Hepatocyte (in vitro differentiated cells): ENCODE measurements around the gene CMTM3. TPM values are rescaled to one million over a fixed set of nuclear protein-coding genes. Genes with fewer than 3 reads are reported as not detected.

Source experiments
- DNase-seq: peaks from one replicate; pipeline ENCODE4 v3.0.0-alpha.2; 2016; ENCODE audit warnings: low spot score
- H2AFZ ChIP-seq: fragments of 200-600 bp; sonication (generic); 2 replicates; pipeline ENCODE4 v1.6.0; 2016; ENCODE audit warnings: antibody characterized with exemption, mild to moderate bottlenecking
- H3K27ac ChIP-seq: fragments of 200-600 bp; sonication (generic); 2 replicates; pipeline ENCODE4 v1.5.1; 2016; ENCODE audit warnings: mild to moderate bottlenecking
- H3K27me3 ChIP-seq: fragments of 200-600 bp; sonication (generic); 2 replicates; pipeline ENCODE4 v1.6.1; 2016
- H3K36me3 ChIP-seq: fragments of 200-600 bp; sonication (generic); replicated peaks from 2 replicates; pipeline ENCODE4 v1.5.1; 2016; ENCODE audit warnings: low read depth; ENCODE audit not compliant: insufficient read depth
- H3K4me1 ChIP-seq: fragments of 200-600 bp; sonication (generic); 2 replicates; pipeline ENCODE4 v1.5.1; 2016; ENCODE audit warnings: mild to moderate bottlenecking, moderate library complexity; ENCODE audit not compliant: insufficient read depth
- H3K4me2 ChIP-seq: fragments of 200-600 bp; sonication (generic); 2 replicates; pipeline ENCODE4 v1.6.0; 2016
- H3K4me3 ChIP-seq: fragments of 200-600 bp; sonication (generic); 2 replicates; pipeline ENCODE4 v1.5.1; 2016; ENCODE audit warnings: mild to moderate bottlenecking
- H3K79me2 ChIP-seq: fragments of 200-600 bp; sonication (generic); 2 replicates; pipeline ENCODE4 v1.6.0; 2017; ENCODE audit warnings: mild to moderate bottlenecking
- H3K9me2 ChIP-seq: fragments of 200-600 bp; sonication (generic); replicated peaks from 2 replicates; pipeline ENCODE4 v1.6.0; 2017; ENCODE audit warnings: mild to moderate bottlenecking; ENCODE audit not compliant: insufficient read depth
- H3K9me3 ChIP-seq: fragments of 200-600 bp; sonication (generic); 2 replicates; pipeline ENCODE4 v1.5.1; 2016; ENCODE audit warnings: low read depth, mild to moderate bottlenecking
- H4K20me1 ChIP-seq: fragments of 200-600 bp; sonication (generic); 2 replicates; pipeline ENCODE4 v1.6.0; 2016; ENCODE audit warnings: mild to moderate bottlenecking; ENCODE audit not compliant: insufficient read depth, poor library complexity, severe bottlenecking
- EZH2 ChIP-seq: fragments of 200-600 bp; sonication (generic); IDR thresholded peaks from 2 replicates; pipeline ENCODE4 v1.6.1; 2016; ENCODE audit warnings: antibody characterized with exemption, mild to moderate bottlenecking, borderline replicate concordance
- EZH2phosphoT487 ChIP-seq: fragments of 200-600 bp; sonication (generic); IDR thresholded peaks from one replicate; pipeline ENCODE4 v1.6.1; 2018; ENCODE audit warnings: antibody characterized with exemption, mild to moderate bottlenecking, low read depth, moderate library complexity; ENCODE audit not compliant: unreplicated experiment, severe bottlenecking
- WGBS: methylation state at CpG from one replicate; pipeline ENCODE4 v1.1.6; 2016; ENCODE audit warnings: low lambda C conversion rate; ENCODE audit errors: missing lambda C conversion rate; 5-methylcytosine and 5-hydroxymethylcytosine counted together
- polyA plus RNA-seq: library from polyadenylated mRNA; unstranded; fragments of >200 nt; fragmentation: Nextera tagmentation; extraction: Ambion mirVana; gene quantifications from 2 replicates; pipeline ENCODE4 v1.2.1, GENCODE V29; 2016
- total RNA-seq: library from RNA; depleted of rRNA; stranded (reverse); fragments of >200 nt; gene quantifications from 2 replicates; pipeline ENCODE4 v1.2.3, GENCODE V29; 2014
- TF ChIP-seq, protein P1 (sequence below): fragments of 200-600 bp; sonication (generic); IDR thresholded peaks from 2 replicates; pipeline ENCODE4 v1.5.1; 2016; ENCODE audit warnings: antibody characterized with exemption, mild to moderate bottlenecking; ENCODE audit not compliant: poor library complexity

CMTM3 gene
- total and polyA plus RNA-seq, 2 experiments from 2014 or later: 32.5 to 55.1 TPM

DNA sequence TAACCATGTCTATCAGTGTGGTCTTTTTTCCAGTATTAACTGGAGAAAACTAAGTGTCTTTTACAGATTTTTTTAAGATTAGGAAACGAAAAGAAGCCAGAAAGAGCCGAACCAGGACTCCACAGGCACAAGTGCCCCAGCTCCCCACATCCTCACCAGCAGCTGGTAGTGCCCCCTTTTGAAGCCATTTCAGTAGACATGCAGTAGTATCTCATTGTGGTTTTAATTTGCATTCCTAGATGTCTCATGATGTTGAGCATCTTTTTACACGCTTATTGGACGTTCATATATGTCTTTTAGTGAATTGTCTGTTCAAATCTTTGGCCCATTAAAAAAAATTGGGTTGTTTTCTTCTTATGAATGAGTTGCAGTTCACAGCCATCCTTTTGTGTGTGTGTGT lies 4.8 kb upstream of the CMTM3 start:
- H4K20me1 ChIP-seq: no peaks in the 10 kb centered on the region
- no peaks in the 10 kb centered on the region for H3K27me3 ChIP-seq
- TF ChIP-seq, protein P1, sequence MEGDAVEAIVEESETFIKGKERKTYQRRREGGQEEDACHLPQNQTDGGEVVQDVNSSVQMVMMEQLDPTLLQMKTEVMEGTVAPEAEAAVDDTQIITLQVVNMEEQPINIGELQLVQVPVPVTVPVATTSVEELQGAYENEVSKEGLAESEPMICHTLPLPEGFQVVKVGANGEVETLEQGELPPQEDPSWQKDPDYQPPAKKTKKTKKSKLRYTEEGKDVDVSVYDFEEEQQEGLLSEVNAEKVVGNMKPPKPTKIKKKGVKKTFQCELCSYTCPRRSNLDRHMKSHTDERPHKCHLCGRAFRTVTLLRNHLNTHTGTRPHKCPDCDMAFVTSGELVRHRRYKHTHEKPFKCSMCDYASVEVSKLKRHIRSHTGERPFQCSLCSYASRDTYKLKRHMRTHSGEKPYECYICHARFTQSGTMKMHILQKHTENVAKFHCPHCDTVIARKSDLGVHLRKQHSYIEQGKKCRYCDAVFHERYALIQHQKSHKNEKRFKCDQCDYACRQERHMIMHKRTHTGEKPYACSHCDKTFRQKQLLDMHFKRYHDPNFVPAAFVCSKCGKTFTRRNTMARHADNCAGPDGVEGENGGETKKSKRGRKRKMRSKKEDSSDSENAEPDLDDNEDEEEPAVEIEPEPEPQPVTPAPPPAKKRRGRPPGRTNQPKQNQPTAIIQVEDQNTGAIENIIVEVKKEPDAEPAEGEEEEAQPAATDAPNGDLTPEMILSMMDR: no peak
- TF ChIP-seq EZH2 (no peak), EZH2phosphoT487 (no peak)
- H3K79me2 ChIP-seq: no peaks in the 10 kb centered on the region
- H3K36me3 ChIP-seq: no peaks in the 10 kb centered on the region
- H3K4me3 ChIP-seq: no peak overlapping the region
- no peak for DNase-seq
- no peak overlapping the region for H3K27ac ChIP-seq
- peaks cover 5% of the 10 kb centered on the region for H3K4me1 ChIP-seq
- no peaks in the 10 kb centered on the region for H3K9me3 ChIP-seq
- no peaks in the 10 kb centered on the region for H3K9me2 ChIP-seq
- H2AFZ ChIP-seq: no peak overlapping the region
- H3K4me2 ChIP-seq: no peak overlapping the region
- WGBS: 93% methylated on average over 4 of the region's 4 CpGs

GRCh38 chr16:66600477-66600876 lies 4.0 kb upstream of the CMTM3 start:
- H3K36me3 ChIP-seq: no peaks in the 10 kb centered on the region
- no peaks in the 10 kb centered on the region for H4K20me1 ChIP-seq
- no peak overlapping the region for H2AFZ ChIP-seq
- DNase-seq: no peak
- no peaks in the 10 kb centered on the region for H3K27me3 ChIP-seq
- no peaks in the 10 kb centered on the region for H3K9me3 ChIP-seq
- H3K4me2 ChIP-seq: no peak overlapping the region
- 88% methylated on average over 1 of the region's 1 CpG for WGBS
- no peaks in the 10 kb centered on the region for H3K9me2 ChIP-seq
- peaks cover 7% of the 10 kb centered on the region for H3K79me2 ChIP-seq
- TF ChIP-seq, protein P1: no peak
- TF ChIP-seq EZH2phosphoT487 (no peak), EZH2 (no peak)
- H3K4me3 ChIP-seq: no peak overlapping the region
- no peak overlapping the region for H3K27ac ChIP-seq
- H3K4me1 ChIP-seq: peaks cover 5% of the 10 kb centered on the region

DNA sequence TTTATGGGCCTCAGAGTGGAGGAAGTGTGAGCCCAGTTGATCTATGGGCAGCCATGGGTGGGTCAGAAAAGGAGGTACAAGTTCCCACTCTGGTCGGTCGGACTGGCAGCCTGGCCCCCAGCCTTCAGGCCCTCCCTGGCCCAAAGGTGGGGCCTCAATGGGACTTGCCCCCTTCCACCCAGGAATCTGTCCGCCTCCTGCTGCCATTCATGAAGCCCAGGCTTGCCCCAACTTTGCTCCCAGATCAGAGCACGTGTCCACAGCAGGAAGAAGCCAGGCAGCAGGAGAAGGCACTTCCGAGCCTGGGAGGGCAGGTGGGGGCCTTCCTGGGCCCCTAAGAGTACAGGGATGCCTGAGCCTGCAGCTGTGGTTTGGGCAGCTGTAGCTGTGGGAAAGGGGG lies 3.0 kb upstream of the CMTM3 start:
- 87% methylated on average over 5 of the region's 5 CpGs for WGBS

More for the DNA sequence above, 3.0 kb upstream of the CMTM3 start:
- H3K27ac ChIP-seq: peak overlapping the region; percentile 20
- no peaks in the 10 kb centered on the region for H3K27me3 ChIP-seq
- H3K9me2 ChIP-seq: no peaks in the 10 kb centered on the region
- H3K9me3 ChIP-seq: no peaks in the 10 kb centered on the region
- H3K36me3 ChIP-seq: no peaks in the 10 kb centered on the region
- peaks cover 17% of the 10 kb centered on the region for H3K79me2 ChIP-seq
- peaks cover 12% of the 10 kb centered on the region for H3K4me1 ChIP-seq
- peaks cover 10% of the 10 kb centered on the region for H4K20me1 ChIP-seq
- H3K4me3 ChIP-seq: no peak overlapping the region
- H3K4me2 ChIP-seq: no peak overlapping the region
- H2AFZ ChIP-seq: no peak overlapping the region
- TF ChIP-seq, protein P1: no peak
- no peak for TF ChIP-seq EZH2phosphoT487
- no peak for DNase-seq
